Cerebellar nuclear complex (tissue), 1 donor: Measurements from ENCODE around the gene GCM1.
A peak's percentile ranks its signal among the peaks of the same experiment; 100 is the strongest.
"Not testable (repeated sequence)": the region's sequence is repeated elsewhere in the genome, so short reads cannot be mapped to it uniquely, and the experiment has no call there.

ENCODE experiments used
- DNase-seq, 2 experiments: peaks; one replicate each; lab custom pipeline; 2025; lab: John Stamatoyannopoulos, UW

Gene GCM1

DNA sequence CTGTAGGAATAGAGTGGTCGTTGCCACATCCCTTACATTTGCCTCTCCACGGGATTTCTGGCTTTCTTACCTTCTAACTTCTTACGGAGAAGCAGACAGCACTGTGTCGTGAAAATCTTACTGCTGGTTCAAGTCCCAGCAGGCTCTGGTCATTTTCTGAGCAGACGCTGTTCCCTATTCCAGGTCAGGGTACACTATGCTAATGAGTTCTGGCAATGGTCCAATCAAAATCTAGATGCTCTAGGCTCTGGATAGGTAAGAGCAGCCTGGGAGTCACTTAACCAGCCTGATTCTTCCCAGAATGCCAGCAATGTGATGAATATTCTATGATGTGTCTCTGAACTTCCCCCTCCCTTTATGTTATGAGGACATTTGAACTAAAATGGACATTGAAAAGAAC is at the start of gene GCM1:
Gene GCM1, minus strand, starts transcription at position 158 of the 400 bp plus-strand sequence. CDS start 3,209 bp downstream, outside the sequence.
- DNase-seq = no peak

DNA sequence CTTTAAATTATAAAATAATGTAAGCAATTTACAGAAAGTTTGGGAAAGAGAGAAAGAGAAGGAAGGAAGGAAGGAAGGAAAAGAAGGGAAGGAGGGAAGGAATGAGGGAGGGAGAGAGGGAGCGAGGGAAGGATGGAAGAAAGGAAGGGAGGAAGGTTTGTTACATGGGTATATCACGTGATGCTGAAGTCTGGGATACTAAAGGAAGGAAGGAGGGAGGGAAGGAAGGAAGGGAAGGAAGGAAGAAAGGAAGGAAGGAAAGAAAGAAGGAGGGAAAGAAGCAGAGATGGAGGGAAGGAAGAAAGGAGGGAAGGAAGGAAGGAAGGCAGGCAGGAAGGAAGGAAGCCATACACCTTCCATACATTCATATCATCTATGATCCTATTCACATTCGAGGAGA is 48.9 kb upstream of the GCM1 start:
- no peak for DNase-seq

DNA sequence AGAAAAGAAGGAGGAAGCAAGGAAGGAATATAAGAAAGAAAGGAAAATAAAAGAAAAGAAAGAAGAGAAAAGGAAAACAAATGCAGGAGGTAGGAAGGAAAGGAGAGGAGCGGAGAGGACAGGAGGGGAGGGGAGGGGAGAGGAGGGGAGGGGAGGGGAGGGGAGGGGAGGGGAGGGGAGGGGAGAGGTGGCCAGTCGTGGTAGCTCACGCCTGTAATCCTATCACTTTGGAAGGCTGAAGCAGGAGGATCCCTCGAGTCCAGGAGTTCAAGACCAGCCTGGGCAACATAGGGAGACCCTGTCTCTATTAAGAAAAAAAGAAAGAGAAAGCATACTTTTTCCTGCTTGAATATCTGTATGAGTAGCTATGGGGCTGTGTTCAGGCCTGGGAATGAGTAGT is 46.4 kb upstream of the GCM1 start:
- no peak for DNase-seq

DNA sequence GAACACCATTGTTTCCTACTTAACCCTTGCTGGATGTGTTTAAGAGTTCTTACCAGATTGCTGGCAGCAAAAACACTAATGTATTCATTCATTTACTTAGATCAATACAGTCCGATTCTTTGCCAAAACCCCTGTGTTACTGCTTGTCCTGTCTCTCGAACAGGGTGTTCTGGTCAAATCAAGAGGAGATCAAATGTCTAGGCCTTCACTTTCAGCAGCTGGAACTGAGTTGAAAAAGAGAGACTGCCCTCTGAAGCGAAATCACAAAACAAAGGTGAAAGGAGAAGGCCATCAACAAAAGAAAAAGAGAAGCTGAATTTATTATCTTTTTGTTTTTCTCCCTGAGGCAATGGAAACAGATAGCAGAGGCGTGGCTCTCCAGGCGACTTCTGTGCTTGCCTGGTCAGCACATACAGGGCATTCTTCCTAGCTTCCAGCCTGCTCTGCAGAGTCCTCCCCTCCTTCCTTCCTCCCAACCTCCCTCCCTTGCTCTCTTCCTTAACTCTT is 44.1 kb upstream of the GCM1 start:
- DNase-seq = no peak

GRCh38 chr6:53189554-53189953 is 40.9 kb upstream of the GCM1 start:
- no peak for DNase-seq

DNA sequence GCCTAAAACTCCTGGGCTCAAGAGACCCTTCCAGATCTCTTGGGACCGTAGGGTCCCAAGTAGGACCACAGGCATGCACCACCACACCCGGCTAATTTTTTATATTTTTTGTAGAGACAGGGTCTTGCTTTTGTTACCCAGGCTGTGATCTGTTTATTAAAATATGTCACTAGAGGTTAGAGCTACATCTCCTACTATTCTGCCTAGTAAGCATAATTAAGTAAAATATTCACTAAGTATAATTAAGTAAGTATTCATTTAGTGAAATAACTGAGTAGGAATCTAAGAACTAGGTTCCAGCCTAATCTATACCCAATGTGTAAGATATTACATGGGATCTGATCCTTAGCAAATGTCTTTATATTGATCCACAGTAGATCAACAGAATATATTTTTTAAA is 40.2 kb upstream of the GCM1 start:
- DNase-seq = no peak

- no peak for DNase-seq
Measured at GRCh38 chr6:53180678-53181077, 32.0 kb upstream of the GCM1 start.

- no peak for DNase-seq
Measured at GRCh38 chr6:53179961-53180651, 31.5 kb upstream of the GCM1 start.

DNA sequence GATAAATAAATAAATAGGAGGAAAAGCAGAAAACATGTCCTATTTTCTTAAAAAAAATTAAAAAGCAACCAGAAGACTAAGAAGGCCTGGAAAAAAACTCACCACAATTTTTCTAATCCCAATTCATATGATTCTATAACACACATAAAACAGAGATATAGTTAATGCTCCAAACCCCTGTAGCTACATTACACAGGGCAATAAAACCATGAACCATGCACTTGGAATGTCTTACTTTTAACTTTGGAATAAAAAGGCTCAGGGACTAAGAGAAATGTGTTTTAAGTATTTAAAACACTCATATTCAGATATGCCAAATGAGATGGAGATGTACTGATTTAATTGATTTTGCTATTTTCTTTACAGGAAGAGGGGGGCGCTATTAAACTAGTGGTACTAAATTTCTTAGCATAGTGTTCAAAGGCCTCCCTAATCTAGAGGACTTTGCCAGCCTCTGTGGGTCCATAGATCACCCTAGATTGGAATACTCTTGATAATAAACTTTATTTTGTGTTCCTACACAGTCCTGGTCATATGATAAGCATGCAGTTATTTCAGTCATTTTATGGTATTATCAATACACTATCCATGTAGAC is 30.3 kb upstream of the GCM1 start:
- DNase-seq = no peak

- DNase-seq = no peak
Measured at GRCh38 chr6:53175027-53175426, 26.4 kb upstream of the GCM1 start.

GRCh38 chr6:53172468-53172803 is 23.8 kb upstream of the GCM1 start:
- no peak for DNase-seq

GRCh38 chr6:53171605-53172467 is 23.2 kb upstream of the GCM1 start:
- peak in 1 of 2 experiments; percentile 57 for DNase-seq

GRCh38 chr6:53168516-53169267 is 20.1 kb upstream of the GCM1 start:
- DNase-seq = no peak

- DNase-seq = no peak
Measured at GRCh38 chr6:53165293-53165692, 16.7 kb upstream of the GCM1 start.

GRCh38 chr6:53162606-53163005 is 14.0 kb upstream of the GCM1 start:
- DNase-seq = no peak

DNA sequence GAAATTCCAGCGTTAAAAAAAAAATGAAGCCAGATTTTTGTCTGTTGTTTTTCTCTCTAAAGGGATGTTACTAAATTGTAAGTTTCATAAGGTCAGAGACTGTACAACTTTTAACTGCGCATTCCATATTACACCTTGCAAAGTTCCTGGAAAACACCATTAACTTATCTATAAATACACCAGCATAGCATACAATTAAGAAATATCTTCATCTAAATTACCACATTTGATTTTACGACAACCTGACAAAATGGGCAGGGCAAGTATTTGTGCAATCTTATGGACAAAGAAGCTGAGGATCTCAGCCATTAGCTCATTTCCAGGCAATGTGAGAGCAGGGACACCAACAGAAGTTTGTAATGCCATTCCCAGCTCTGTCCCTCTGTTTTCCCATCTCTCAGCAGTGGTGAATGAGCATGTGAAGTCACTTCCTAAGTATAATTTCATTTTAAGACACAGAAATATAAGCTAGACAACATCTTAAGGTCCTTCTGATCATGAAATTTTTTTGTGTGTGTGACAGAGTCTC is 12.9 kb upstream of the GCM1 start:
- no peak for DNase-seq

DNA sequence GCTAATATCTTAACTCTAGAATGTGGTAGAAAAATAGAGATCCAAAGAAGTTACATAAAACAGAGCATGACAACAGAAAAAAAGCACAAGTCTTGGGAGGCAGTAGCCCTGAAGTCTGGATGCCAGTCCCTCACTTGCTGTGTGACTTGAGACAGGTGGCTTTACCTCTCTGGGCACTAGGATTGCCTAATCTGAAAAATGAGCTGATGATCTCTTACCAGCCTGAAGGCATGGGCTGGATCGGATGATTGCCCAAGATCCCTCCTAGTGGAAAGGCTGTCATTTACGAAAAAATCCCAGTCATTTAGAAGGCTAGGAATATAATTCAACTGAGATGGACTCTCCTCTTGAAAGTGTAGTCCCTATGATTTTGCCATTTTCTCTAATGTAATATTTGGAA is 10.9 kb upstream of the GCM1 start:
- no peak for DNase-seq

DNA sequence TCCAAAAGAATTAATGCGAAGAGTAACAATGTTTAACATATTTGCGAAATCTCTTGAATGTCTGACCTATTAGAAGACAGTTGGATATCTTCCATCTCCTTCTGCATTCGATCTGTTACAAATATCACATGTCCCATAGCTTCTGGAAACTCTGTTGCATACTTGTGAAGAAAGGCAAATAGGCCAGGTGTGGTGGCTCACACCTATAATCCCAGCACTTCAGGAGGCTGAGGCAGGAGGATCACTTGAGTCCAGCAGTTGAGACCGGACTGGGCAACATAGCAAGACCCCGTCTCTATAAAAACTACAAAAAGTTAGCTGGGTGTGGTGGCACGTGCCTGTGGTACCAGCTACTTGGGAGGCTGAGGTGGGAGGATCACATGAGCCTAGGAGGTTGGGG is 9.4 kb upstream of the GCM1 start:
- not testable (repeated sequence) for DNase-seq

DNA sequence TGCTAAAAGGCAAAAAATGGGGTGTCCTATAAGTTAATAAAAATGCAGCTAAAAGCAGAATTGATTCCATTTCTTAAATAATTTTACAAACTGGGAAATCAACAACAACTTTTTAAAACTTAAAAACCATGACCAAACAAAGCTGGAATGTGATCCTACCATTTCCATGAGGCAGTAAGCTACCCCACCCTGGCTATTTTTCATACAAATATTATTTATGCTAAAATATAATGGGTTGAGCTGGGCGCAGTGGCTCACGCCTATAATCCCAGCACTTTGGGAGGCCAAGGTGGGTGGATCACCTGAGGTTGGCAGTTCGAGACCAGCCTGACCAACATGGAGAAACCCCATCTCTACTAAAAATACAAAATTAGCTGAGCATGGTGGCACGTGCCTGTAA is 6.6 kb upstream of the GCM1 start:
- DNase-seq = not testable (repeated sequence)

DNA sequence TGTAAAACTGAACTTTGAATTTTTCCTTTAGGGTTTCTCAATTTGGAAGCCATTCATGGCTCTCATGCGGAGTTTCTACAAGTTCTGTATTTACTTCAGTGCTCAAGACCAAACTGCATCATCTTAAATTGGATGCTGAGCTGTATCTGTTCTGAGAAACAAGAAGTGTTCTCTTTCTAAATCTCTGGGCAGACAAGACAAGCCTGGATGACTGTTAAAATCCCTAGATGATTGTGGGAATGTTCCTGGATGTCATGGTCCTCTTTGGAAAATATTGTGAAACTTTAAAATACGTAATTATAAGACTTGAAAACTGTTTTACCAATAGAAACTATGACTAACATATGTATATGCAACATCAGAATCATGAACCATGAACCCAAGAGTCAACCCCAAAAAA is 6.2 kb upstream of the GCM1 start:
- no peak for DNase-seq

GRCh38 chr6:53154071-53154470 is 5.4 kb upstream of the GCM1 start:
- no peak for DNase-seq

GRCh38 chr6:53152576-53152975 is 3.9 kb upstream of the GCM1 start:
- no peak for DNase-seq
